Gastroesophageal sphincter (tissue), 3 donors: ENCODE measurements around the gene LPP.

ENCODE experiments used
- EP300 ChIP-seq: sonication (generic); formaldehyde crosslinking; IDR thresholded peaks from one replicate; pipeline ENCODE4 v1.6.1; 2017; ENCODE audit warnings: antibody characterized with exemption, mild to moderate bottlenecking
- POLR2A ChIP-seq, 2 donors: fragments of 450-650 bp; IDR thresholded peaks; one replicate each; pipeline ENCODE4 v1.6.1; 2017; ENCODE audit warnings: antibody characterized with exemption in 2 of 2, mild to moderate bottlenecking in 2 of 2, moderate library complexity in 1 of 2
- POLR2AphosphoS5 ChIP-seq: sonication (generic); formaldehyde crosslinking; IDR thresholded peaks from one replicate; pipeline ENCODE4 v1.6.1; 2017; ENCODE audit warnings: antibody characterized with exemption
- TF ChIP-seq, protein P1 (sequence below), 4 experiments: fragments of 200-600 bp in 2 of 4; fragments of 450-650 bp in 2 of 4; sonication (generic) in 1 of 4; IDR thresholded peaks; one replicate each; pipeline ENCODE4 v1.5.1; 2017 to 2019; ENCODE audit warnings: antibody characterized with exemption in 4 of 4, mild to moderate bottlenecking in 2 of 4, moderate library complexity in 2 of 4

DNA sequence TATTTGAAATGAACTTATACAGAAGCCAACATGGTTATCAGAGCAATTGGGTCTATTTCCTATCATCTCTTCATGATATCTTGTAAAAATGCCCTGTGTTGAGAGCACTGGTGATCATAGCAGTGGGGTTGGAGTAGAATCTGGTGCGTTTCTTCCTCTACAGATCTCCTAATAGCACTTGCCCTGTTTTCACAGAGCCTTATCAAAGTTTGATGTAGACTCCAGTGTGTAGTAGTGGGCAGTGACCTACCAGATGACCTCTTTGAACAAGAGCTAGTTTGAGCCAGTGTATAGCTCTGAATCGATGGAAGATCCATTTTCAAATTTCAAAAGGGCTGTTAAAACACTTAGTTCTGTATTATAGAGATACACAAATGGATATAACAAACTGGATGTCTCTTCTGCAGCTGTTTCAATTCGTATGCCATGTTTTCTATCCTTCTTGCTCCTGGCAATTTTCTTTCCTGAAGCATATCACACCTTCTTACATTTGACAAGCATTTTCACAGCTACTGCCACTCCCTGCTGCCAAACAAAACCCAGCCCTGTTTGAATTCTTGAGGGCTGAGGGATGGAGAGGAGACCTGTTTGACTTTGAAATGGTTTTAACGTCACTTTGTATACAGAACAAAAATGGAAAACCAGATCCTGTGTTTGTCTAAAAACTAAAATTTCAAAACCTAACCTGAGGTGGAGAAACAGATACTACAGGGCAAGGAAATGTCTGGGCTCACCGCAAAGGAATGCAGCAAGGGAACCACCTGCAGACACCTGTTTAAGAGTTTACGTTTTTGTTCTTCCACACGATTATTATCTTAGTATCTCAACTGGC lies 663.4 kb downstream of the LPP start:
- TF ChIP-seq, protein P1, sequence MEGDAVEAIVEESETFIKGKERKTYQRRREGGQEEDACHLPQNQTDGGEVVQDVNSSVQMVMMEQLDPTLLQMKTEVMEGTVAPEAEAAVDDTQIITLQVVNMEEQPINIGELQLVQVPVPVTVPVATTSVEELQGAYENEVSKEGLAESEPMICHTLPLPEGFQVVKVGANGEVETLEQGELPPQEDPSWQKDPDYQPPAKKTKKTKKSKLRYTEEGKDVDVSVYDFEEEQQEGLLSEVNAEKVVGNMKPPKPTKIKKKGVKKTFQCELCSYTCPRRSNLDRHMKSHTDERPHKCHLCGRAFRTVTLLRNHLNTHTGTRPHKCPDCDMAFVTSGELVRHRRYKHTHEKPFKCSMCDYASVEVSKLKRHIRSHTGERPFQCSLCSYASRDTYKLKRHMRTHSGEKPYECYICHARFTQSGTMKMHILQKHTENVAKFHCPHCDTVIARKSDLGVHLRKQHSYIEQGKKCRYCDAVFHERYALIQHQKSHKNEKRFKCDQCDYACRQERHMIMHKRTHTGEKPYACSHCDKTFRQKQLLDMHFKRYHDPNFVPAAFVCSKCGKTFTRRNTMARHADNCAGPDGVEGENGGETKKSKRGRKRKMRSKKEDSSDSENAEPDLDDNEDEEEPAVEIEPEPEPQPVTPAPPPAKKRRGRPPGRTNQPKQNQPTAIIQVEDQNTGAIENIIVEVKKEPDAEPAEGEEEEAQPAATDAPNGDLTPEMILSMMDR (IDR thresholded peaks at IDR 0.05) = no peak
- no peak for TF ChIP-seq EP300
- no peak for TF ChIP-seq POLR2A (IDR thresholded peaks at IDR 0.05)
- no peak for TF ChIP-seq POLR2AphosphoS5
